CD4-positive, alpha-beta memory T cell (primary cell): ENCODE data around the gene SHB. TPM values are rescaled to one million over a fixed set of nuclear protein-coding genes. Genes with fewer than 3 reads are reported as not detected.

Experiments used
- CTCF ChIA-PET: fragments of 350-600 bp; sonication (Branson Sonifier 250); formaldehyde crosslinking; loops from one replicate; lab custom pipeline; 2021; ENCODE audit warnings: inconsistent platforms; ENCODE audit not compliant: partially characterized antibody; lab: Charles Lee
- POLR2A ChIA-PET: fragments of 350-600 bp; sonication (Branson Sonifier 250); formaldehyde crosslinking; loops from one replicate; lab custom pipeline; 2021; ENCODE audit not compliant: partially characterized antibody; lab: Charles Lee
- DNase-seq, 5 donors: peaks; one replicate each; pipeline versions ENCODE4 v3.0.0 to v3.0.0-alpha.2; 2020 to 2022; ENCODE audit warnings: mixed read lengths in 1 of 5
- H3K27ac ChIP-seq: one replicate; pipeline ENCODE4 v1.7.0; 2013; ENCODE audit warnings: low read depth, low read length
- H3K27me3 ChIP-seq: 2 replicates; pipeline ENCODE4 v1.7.0; 2013; ENCODE audit warnings: mild to moderate bottlenecking, low read length, moderate library complexity; ENCODE audit not compliant: insufficient read depth
- H3K36me3 ChIP-seq: 2 replicates; pipeline ENCODE4 v1.7.0; 2013; ENCODE audit warnings: mild to moderate bottlenecking, low read length, moderate library complexity; ENCODE audit not compliant: insufficient read depth
- H3K4me1 ChIP-seq: 2 replicates; pipeline ENCODE4 v1.7.0; 2013; ENCODE audit warnings: mild to moderate bottlenecking, low read length, moderate library complexity; ENCODE audit not compliant: insufficient read depth
- H3K4me3 ChIP-seq, 2 donors: one replicate each; pipeline ENCODE4 v1.7.0; 2013; ENCODE audit warnings: low read length in 2 of 2, mild to moderate bottlenecking in 1 of 2
- H3K9me3 ChIP-seq, 2 donors: one replicate each; pipeline ENCODE4 v1.7.0; 2013; ENCODE audit warnings: low read length in 2 of 2, control low read depth in 1 of 2; ENCODE audit not compliant: control insufficient read depth in 1 of 2
- H3K27ac Mint-ChIP-seq, 7 donors: one replicate each; pipeline ENCODE4 v1.8.0; 2020 to 2021; ENCODE audit warnings: mixed read lengths in 7 of 7, mild to moderate bottlenecking in 6 of 7, inconsistent platforms in 3 of 7, moderate library complexity in 3 of 7
- H3K27me3 Mint-ChIP-seq, 2 donors: one replicate each; pipeline ENCODE4 v1.8.0; 2020 to 2021; ENCODE audit warnings: mixed read lengths in 2 of 2
- H3K36me3 Mint-ChIP-seq, 2 donors: one replicate each; pipeline ENCODE4 v1.8.0; 2020 to 2021; ENCODE audit warnings: mixed read lengths in 2 of 2, inconsistent platforms in 1 of 2, mild to moderate bottlenecking in 1 of 2
- H3K4me1 Mint-ChIP-seq, 4 donors: one replicate each; pipeline ENCODE4 v1.8.0; 2020 to 2021; ENCODE audit warnings: mixed read lengths in 4 of 4, mild to moderate bottlenecking in 1 of 4
- H3K4me3 Mint-ChIP-seq, 8 donors: one replicate each; pipeline ENCODE4 v1.8.0; 2020 to 2021; ENCODE audit warnings: mixed read lengths in 8 of 8, mild to moderate bottlenecking in 7 of 8, moderate library complexity in 6 of 8, inconsistent platforms in 3 of 8
- H3K9me3 Mint-ChIP-seq, 8 donors: one replicate each; pipeline ENCODE4 v1.8.0; 2020 to 2021; ENCODE audit warnings: mixed read lengths in 8 of 8, mild to moderate bottlenecking in 5 of 8, inconsistent platforms in 3 of 8, moderate library complexity in 1 of 8
- intact Hi-C: fragments of 100-400 bp; cut with micrococcal nuclease; formaldehyde crosslinking; loops from one replicate; pipeline ENCODE4 v1.15.1; 2023
- polyA plus RNA-seq, 2 donors: library from polyadenylated mRNA; unstranded; fragments of 300-500 nt; fragmentation: Illumina TruSeq; gene quantifications; one replicate each; pipeline ENCODE4 v1.2.3, GENCODE V29; 2021
- total RNA-seq, 2 experiments: library from RNA; stranded (reverse); gene quantifications; one replicate each; pipeline ENCODE4 v1.2.3, GENCODE V29; 2021

Gene SHB
- total and polyA plus RNA-seq, 4 experiments from 2014 or later: 0.10 to 1.3 (median 0.49) TPM

DNA sequence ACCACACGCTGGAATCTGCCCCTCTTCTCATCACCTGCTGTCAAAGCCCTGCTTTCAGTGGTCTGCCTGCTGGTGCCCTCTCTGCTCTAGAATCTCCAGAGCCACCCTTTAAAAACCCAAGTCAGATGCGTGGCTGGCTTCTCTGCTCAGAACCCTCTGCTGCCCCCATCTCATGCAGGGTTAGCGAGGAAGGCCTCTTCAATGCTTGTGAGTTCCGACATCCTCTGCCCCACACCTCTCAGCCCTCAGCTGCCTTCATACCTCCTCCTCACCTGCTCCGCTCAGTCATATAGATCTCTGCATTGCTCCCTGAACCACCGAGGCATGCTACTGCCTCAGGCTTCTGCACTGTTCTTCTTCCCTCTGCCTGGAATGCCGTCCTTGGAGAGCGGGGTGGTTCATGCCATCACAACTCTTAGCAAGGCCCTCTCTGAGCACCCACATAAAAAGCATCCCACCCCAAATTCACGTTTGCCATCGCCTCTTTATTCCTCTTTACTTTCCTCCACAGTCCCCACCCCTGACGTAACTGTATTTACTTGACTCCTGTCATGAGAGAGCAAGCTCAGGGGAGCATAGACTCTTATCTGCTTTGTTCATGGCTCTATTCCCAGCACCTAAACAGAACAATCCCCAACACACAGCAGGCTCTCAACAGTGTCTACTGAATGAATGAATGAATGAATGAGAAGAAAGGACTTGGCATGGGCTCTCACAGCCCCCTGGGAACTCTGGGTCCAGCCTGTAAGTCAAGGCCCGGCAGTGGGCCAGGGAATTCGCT is 10.4 kb downstream of the SHB start:
- Mint-ChIP-seq H3K9me3 (no peaks in the 10 kb centered on the region), H3K27me3 (no peaks in the 10 kb centered on the region), H3K27ac (no peak overlapping the region), H3K4me1 (no peaks in the 10 kb centered on the region), H3K36me3 (no peaks in the 10 kb centered on the region), H3K4me3 (no peak overlapping the region)
- Histone ChIP-seq H3K4me3 (no peak overlapping the region), H3K27ac (no peak overlapping the region), H3K9me3 (no peaks in the 10 kb centered on the region), H3K4me1 (no peaks in the 10 kb centered on the region), H3K36me3 (no peaks in the 10 kb centered on the region), H3K27me3 (no peaks in the 10 kb centered on the region)
- ChIA-PET POLR2A (no interaction called here), CTCF (no interaction called here)
- DNase-seq: no peak
- intact Hi-C loops: no loop called here

DNA sequence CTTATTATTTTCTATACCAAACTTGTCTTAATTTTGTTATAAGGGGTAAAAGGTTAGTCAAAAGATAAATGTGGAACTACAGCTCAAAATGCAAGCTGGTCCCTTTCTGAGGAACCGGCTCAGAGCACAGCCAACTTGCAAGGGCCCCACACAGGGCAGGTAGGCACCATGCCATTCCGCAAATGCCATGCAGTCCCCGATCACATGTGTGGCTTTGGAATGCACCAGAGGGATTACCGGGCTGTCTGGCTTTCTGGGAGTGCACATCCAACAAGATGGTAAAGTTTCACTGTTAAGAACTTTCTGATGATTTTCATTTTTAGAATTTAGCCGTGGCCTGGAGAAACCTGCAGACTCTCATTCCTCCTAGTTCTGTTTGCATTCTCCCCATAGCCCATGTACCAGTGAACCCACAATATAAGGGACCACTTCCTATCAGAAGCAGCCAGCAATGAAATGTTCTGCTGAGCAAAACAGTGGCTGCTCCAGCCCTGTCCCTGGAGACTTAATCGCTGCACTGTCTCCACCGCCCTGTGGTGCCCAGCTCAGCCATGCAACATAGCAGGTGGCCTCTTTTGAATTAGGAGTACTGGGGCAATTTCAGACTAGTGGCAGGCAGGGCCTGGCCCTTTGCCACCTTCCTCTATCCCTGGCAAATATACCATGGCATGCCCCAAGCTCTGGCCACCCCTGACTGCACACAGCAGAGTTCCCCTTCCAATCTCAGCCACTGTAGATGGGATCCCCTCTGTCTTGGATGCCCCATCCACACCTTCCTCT is 11.4 kb downstream of the SHB start:
- H3K27me3 Mint-ChIP-seq: no peaks in the 10 kb centered on the region
- H3K27ac Mint-ChIP-seq: no peak overlapping the region
- Histone ChIP-seq H3K4me1 (no peaks in the 10 kb centered on the region), H3K27ac (no peak overlapping the region), H3K9me3 (no peaks in the 10 kb centered on the region), H3K4me3 (no peak overlapping the region), H3K36me3 (no peaks in the 10 kb centered on the region), H3K27me3 (no peaks in the 10 kb centered on the region)
- H3K4me1 Mint-ChIP-seq: no peaks in the 10 kb centered on the region
- no peaks in the 10 kb centered on the region for H3K9me3 Mint-ChIP-seq
- intact Hi-C loops: no loop called here
- H3K4me3 Mint-ChIP-seq: no peak overlapping the region
- CTCF ChIA-PET: no interaction called here
- POLR2A ChIA-PET: no interaction called here
- no peaks in the 10 kb centered on the region for H3K36me3 Mint-ChIP-seq
- DNase-seq: no peak

DNA sequence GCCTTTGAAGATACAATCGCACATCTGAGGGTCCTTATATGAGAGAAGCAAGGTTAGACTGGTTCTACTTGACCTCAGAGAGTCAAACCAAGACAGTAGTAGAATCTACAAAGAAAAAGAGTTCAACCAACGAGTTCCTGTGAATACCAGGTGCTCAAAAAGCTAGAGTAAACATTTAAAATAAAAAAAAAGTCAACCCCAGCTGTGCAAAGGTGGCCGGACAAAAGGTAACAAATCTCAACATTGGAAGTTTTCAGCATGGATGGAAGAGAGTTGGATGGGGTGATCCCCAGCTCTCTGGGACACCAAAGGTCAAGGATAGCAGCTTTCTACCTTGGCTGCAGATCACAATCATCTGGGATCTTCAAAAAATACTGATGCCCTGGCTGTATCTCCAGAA is 14.4 kb downstream of the SHB start:
- intact Hi-C loops: no loop called here
- CTCF ChIA-PET: interaction anchor here (2.4 kb wide), 1 partner anchor 33 kb away, joined by 6 read pairs; no protein-coding TSS in a partner anchor

DNA sequence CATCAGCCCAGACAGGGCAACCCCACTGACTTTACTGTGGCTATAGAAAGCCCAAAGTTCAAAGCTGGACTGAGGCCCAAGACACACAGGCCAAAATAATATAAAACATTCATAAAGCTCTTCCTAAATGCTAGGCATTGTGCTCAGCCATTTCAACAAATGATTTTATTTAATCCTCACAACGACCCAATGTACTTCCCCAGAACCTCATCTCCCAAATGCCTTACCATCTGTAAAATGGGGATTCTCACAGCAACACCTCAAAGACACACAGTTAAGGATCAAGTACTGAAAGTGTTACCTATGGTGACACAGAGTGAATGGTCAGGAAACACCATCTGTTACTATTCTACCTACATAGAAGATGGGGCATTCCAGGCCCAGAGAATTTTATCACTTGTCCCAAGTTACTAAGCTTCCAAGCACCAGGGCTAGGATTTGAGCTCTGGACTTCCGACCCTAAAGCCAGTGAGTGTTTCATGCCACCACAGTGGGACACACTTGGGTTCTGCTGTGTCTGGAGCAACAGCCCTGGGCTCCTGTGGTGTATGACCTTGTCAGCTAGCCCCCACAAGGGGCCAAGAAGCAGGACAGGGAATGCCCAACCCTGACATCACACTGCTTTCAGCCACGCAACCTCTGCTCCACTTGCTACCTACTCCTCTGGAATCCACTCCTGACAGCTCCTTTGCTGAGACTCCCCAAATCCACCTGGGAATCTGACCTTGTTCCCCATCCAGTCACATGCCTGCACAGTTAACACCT is 15.1 kb downstream of the SHB start:
- H3K4me1 Mint-ChIP-seq: no peaks in the 10 kb centered on the region
- no peak for DNase-seq
- Histone ChIP-seq H3K4me1 (no peaks in the 10 kb centered on the region), H3K36me3 (no peaks in the 10 kb centered on the region), H3K9me3 (no peaks in the 10 kb centered on the region), H3K27me3 (no peaks in the 10 kb centered on the region), H3K27ac (no peak overlapping the region), H3K4me3 (no peak overlapping the region)
- no peaks in the 10 kb centered on the region for H3K9me3 Mint-ChIP-seq
- ChIA-PET POLR2A (no interaction called here), CTCF (interaction anchor here (2.4 kb wide), 1 partner anchor 34 kb away, joined by 6 read pairs; no protein-coding TSS in a partner anchor)
- no peaks in the 10 kb centered on the region for H3K36me3 Mint-ChIP-seq
- intact Hi-C loops: no loop called here
- no peak overlapping the region for H3K4me3 Mint-ChIP-seq
- H3K27ac Mint-ChIP-seq: no peak overlapping the region
- no peaks in the 10 kb centered on the region for H3K27me3 Mint-ChIP-seq

More for the DNA sequence above, 14.4 kb downstream of the SHB start:
- no peaks in the 10 kb centered on the region for H3K27me3 ChIP-seq
- Mint-ChIP-seq H3K27me3 (no peaks in the 10 kb centered on the region), H3K4me3 (no peak overlapping the region), H3K9me3 (no peaks in the 10 kb centered on the region), H3K27ac (no peak overlapping the region), H3K4me1 (no peaks in the 10 kb centered on the region), H3K36me3 (no peaks in the 10 kb centered on the region)
- no peak overlapping the region for H3K4me3 ChIP-seq
- no peaks in the 10 kb centered on the region for H3K4me1 ChIP-seq
- POLR2A ChIA-PET: no interaction called here
- H3K9me3 ChIP-seq: no peaks in the 10 kb centered on the region
- no peak for DNase-seq
- no peaks in the 10 kb centered on the region for H3K36me3 ChIP-seq
- no peak overlapping the region for H3K27ac ChIP-seq

DNA sequence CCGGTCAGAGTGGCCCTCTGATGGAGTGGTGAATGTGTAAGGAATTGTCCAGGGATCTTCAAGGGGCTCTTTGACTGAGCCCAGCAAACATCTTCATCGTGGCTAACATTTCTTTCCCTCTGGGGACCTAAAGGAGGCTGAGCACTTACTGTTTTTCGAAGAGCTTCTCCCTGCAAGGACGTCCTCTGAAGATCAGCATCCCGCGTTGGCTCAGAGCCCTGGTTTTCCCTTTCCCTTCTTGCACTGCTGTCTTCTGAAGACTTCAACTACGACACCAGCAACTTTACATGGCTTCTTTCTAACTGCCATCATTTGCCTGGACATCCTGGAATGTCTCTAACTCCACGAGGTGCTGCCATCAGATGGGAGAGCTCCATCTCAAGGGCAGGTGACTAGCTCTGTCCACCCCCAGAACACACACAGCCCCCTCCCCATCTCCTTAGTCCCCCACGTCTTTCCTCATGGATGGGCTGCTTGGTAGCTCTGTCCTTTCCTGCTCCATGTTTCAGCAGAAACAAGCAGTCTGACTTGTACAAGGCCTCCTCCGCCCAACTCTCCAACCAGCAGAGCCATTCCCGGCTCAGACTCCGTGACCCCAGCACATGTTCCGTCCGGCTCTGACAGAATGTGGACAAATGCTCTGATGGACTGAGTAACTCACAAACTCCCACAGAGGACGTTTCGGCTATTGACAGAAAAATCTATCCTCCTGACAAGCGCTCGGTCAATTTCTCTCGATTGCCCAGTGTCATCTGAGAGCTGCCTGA is 17.1 kb downstream of the SHB start:
- H3K27ac ChIP-seq: no peak overlapping the region
- H3K9me3 ChIP-seq: no peaks in the 10 kb centered on the region
- no peak overlapping the region for H3K27ac Mint-ChIP-seq
- ChIA-PET POLR2A (no interaction called here), CTCF (no interaction called here)
- no peaks in the 10 kb centered on the region for H3K4me1 ChIP-seq
- no peaks in the 10 kb centered on the region for H3K9me3 Mint-ChIP-seq
- intact Hi-C loops: no loop called here
- no peak overlapping the region for H3K4me3 ChIP-seq
- no peaks in the 10 kb centered on the region for H3K27me3 ChIP-seq
- H3K27me3 Mint-ChIP-seq: no peaks in the 10 kb centered on the region
- no peaks in the 10 kb centered on the region for H3K36me3 Mint-ChIP-seq
- no peaks in the 10 kb centered on the region for H3K36me3 ChIP-seq
- peaks cover 0 to 6% (median 0%) of the 10 kb centered on the region in 4 donors for H3K4me1 Mint-ChIP-seq
- no peak overlapping the region for H3K4me3 Mint-ChIP-seq
- DNase-seq: no peak

DNA sequence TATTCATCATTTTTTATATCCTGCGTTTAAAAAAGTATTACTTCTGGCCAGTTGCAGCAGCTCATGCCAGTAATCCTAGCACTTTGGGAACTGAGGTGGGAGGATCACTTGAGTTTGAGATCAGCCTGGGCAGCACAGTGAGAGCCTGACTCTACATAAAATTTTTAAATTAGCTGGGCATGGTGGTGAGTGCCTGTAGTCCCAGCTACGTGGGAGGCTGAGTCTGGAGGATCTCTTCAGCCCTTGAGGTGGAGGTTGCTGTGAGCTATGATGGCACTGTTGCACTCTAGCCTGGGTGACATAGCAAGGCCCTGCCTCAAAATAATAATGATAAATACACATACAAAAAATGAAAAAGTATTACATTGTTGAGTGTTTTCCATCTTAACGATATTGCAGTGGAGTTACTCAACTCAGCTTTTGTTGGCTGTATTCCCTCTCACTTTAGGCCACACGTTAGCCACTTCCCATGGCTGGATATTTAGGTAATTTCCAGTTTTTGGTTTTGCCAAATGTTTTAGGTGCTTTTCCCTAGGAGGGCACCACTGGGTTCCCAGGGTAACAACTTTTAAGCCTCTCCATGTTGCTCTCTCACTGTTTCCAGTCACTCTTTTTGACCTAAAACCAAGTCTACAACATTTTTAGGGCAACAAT is 20.6 kb downstream of the SHB start:
- Mint-ChIP-seq H3K9me3 (peaks cover 0 to 1% (median 0%) of the 10 kb centered on the region in 8 donors), H3K4me3 (peak overlapping the region in 1 of 8 donors; percentile 58), H3K36me3 (no peaks in the 10 kb centered on the region), H3K27me3 (no peaks in the 10 kb centered on the region), H3K4me1 (peaks cover 0 to 6% (median 0%) of the 10 kb centered on the region in 4 donors), H3K27ac (no peak overlapping the region)
- intact Hi-C loops: no loop called here
- H3K27me3 ChIP-seq: no peaks in the 10 kb centered on the region
- no peaks in the 10 kb centered on the region for H3K36me3 ChIP-seq
- no peak overlapping the region for H3K4me3 ChIP-seq
- no peak for DNase-seq
- H3K9me3 ChIP-seq: no peaks in the 10 kb centered on the region
- CTCF ChIA-PET: interaction anchor here (0.6 to 1.2 kb wide), 2 partner anchors 135 to 251 kb away, joined by 3 read pairs; no protein-coding TSS in a partner anchor
- POLR2A ChIA-PET: no interaction called here
- H3K27ac ChIP-seq: no peak overlapping the region
- H3K4me1 ChIP-seq: no peaks in the 10 kb centered on the region
